Limb (tissue), 2 donors: ENCODE results near the gene TRPM2.
A peak's percentile ranks its signal among the peaks of the same experiment; 100 is the strongest.
"Not testable (repeated sequence)": the region's sequence is repeated elsewhere in the genome, so short reads cannot be mapped to it uniquely, and the experiment has no call there.

Experiments used
- DNase-seq, 2 donors: peaks; one replicate each; pipeline ENCODE4 v3.0.0-alpha.2; 2016; ENCODE audit errors: extremely low spot score in 2 of 2

TRPM2 gene

GRCh38 chr21:44354775-44355771 lies 1.7 kb downstream of the TRPM2 start:
- DNase-seq: peak in 1 of 2 donors; percentile 25

- no peak for DNase-seq
Observed at GRCh38 chr21:44356160-44356559, 2.7 kb downstream of the TRPM2 start.

GRCh38 chr21:44356636-44357035 lies 3.2 kb downstream of the TRPM2 start:
- DNase-seq: no peak

- peak in 1 of 2 donors; percentile 29 for DNase-seq
Observed at GRCh38 chr21:44357064-44357837, 3.8 kb downstream of the TRPM2 start.

GRCh38 chr21:44359396-44359795 lies 6.0 kb downstream of the TRPM2 start:
- no peak for DNase-seq

GRCh38 chr21:44360159-44360558 lies 6.7 kb downstream of the TRPM2 start:
- no peak for DNase-seq

- not testable (repeated sequence) for DNase-seq
Observed at GRCh38 chr21:44361903-44362302, 8.5 kb downstream of the TRPM2 start.

- DNase-seq: no peak
Observed at GRCh38 chr21:44363278-44363677, 9.9 kb downstream of the TRPM2 start.

- no peak for DNase-seq
Observed at GRCh38 chr21:44364151-44365053, 11.0 kb downstream of the TRPM2 start.

- DNase-seq: no peak
Observed at GRCh38 chr21:44365251-44365966, 12.0 kb downstream of the TRPM2 start.

- no peak for DNase-seq
Observed at GRCh38 chr21:44365967-44366585, 12.7 kb downstream of the TRPM2 start.

- DNase-seq: no peak
Observed at GRCh38 chr21:44366586-44367211, 13.3 kb downstream of the TRPM2 start.

- no peak for DNase-seq
Observed at GRCh38 chr21:44368711-44369446, 15.5 kb downstream of the TRPM2 start.

GRCh38 chr21:44370027-44370735 lies 16.8 kb downstream of the TRPM2 start:
- DNase-seq: no peak

- DNase-seq: no peak
Observed at GRCh38 chr21:44370786-44371410, 17.5 kb downstream of the TRPM2 start.

- DNase-seq: no peak
Observed at GRCh38 chr21:44371596-44371995, 18.2 kb downstream of the TRPM2 start.

- no peak for DNase-seq
Observed at GRCh38 chr21:44372616-44373015, 19.2 kb downstream of the TRPM2 start.
